GM10847 (cell line): ENCODE data around the gene ZNF829.

Experiments used
- POLR2A ChIP-seq: IDR thresholded peaks from 2 replicates; pipeline ENCODE4 v1.6.1; 2011; ENCODE audit not compliant: insufficient read length; ENCODE audit errors: extremely low read depth

ZNF829 gene

GRCh38 chr19:36915992-36916830 is at the start of gene ZNF829, which contains the start of gene ZNF568:
ZNF829 (minus strand) TSS chr19:36916291; CDS start chr19:36915167, 1,124 bp downstream.
ZNF568 (plus strand) TSS chr19:36916332; CDS start chr19:36922771, 6,439 bp downstream.
- peak; percentile 17 for TF ChIP-seq POLR2A

GRCh38 chr19:36963280-36963679 is 47.2 kb upstream of the ZNF829 start:
- no peak for TF ChIP-seq POLR2A

GRCh38 chr19:36962346-36962745 is 46.3 kb upstream of the ZNF829 start:
- TF ChIP-seq POLR2A = no peak

GRCh38 chr19:36950335-36951119 is 34.4 kb upstream of the ZNF829 start:
- TF ChIP-seq POLR2A = no peak

- no peak for TF ChIP-seq POLR2A
These were observed 23.1 kb upstream of the ZNF829 start for GRCh38 chr19:36939153-36939552.

GRCh38 chr19:36931684-36932083 is 15.6 kb upstream of the ZNF829 start:
- TF ChIP-seq POLR2A = no peak

GRCh38 chr19:36918090-36918489 is 2.0 kb upstream of the ZNF829 start:
- no peak for TF ChIP-seq POLR2A

- no peak for TF ChIP-seq POLR2A
These were observed 900 bp upstream of the ZNF829 start for GRCh38 chr19:36916991-36917390.

- no peak for TF ChIP-seq POLR2A
These were observed 17.7 kb downstream of the ZNF829 start for GRCh38 chr19:36898422-36898821.

- TF ChIP-seq POLR2A = no peak
These were observed 21.2 kb downstream of the ZNF829 start for GRCh38 chr19:36894849-36895383.

GRCh38 chr19:36891768-36892357 is 24.2 kb downstream of the ZNF829 start:
- TF ChIP-seq POLR2A = no peak

- no peak for TF ChIP-seq POLR2A
These were observed 38.8 kb downstream of the ZNF829 start for GRCh38 chr19:36876993-36877938.

GRCh38 chr19:36851898-36852297 is 64.2 kb downstream of the ZNF829 start:
- TF ChIP-seq POLR2A = no peak
